PC-3 (cell line): Measurements from ENCODE around the gene IGHMBP2. TPM values are rescaled to one million over a fixed set of nuclear protein-coding genes. Genes with fewer than 3 reads are reported as not detected.
A peak's percentile ranks its signal among the peaks of the same experiment; 100 is the strongest.

ENCODE experiments used
- ATAC-seq: fragments of 200-7000 bp; cut with Tn5 transposase; 2 replicates; pipeline ENCODE4 v1.9.1; 2020; ENCODE audit warnings: mild to moderate bottlenecking, moderate library complexity
- BruUV-seq: library from RNA; stranded (reverse); fragments of 400-500 nt; replicated peaks from 2 replicates; lab custom pipeline; 2021; lab: Mats Ljungman, UMichigan
- CTCF ChIA-PET: fragments of 300-600 bp; sonication (Branson Sonifier 250); formaldehyde crosslinking; loops from one replicate; lab custom pipeline; 2022; ENCODE audit warnings: antibody characterized with exemption; lab: Charles Lee
- POLR2A ChIA-PET: fragments of 300-600 bp; sonication (Branson Sonifier 250); formaldehyde crosslinking; loops from one replicate; lab custom pipeline; 2022; ENCODE audit warnings: antibody characterized with exemption; ENCODE audit not compliant: unreplicated experiment; lab: Charles Lee
- DNase-seq: peaks from one replicate; pipeline ENCODE4 v3.0.0-alpha.2; 2015
- H2AFZ ChIP-seq: fragments of 300-600 bp; sonication (generic); 2 replicates; pipeline ENCODE4 v1.6.0; 2016; ENCODE audit warnings: antibody characterized with exemption, low read length
- H3F3A ChIP-seq: fragments of 300-600 bp; sonication (generic); one replicate; pipeline ENCODE4 v1.6.0; 2017; ENCODE audit warnings: antibody characterized with exemption, low read length, control low read depth, mild to moderate bottlenecking; ENCODE audit not compliant: unreplicated experiment
- H3K27ac ChIP-seq: fragments of 300-600 bp; sonication (generic); 2 replicates; pipeline ENCODE4 v1.5.1; 2016; ENCODE audit warnings: mild to moderate bottlenecking, low read length
- H3K27me3 ChIP-seq: fragments of 300-600 bp; sonication (generic); 2 replicates; pipeline ENCODE4 v1.6.1; 2016; ENCODE audit warnings: low read length, mixed read lengths
- H3K36me3 ChIP-seq: fragments of 300-600 bp; sonication (generic); 2 replicates; pipeline ENCODE4 v1.6.1; 2016; ENCODE audit warnings: low read depth, mixed run types, low read length, mixed read lengths
- H3K4me1 ChIP-seq: fragments of 300-600 bp; sonication (generic); 2 replicates; pipeline ENCODE4 v1.5.1; 2016; ENCODE audit warnings: low read length; ENCODE audit not compliant: insufficient read depth
- H3K4me2 ChIP-seq: fragments of 300-600 bp; sonication (generic); 2 replicates; pipeline ENCODE4 v1.6.0; 2016; ENCODE audit warnings: low read length
- H3K4me3 ChIP-seq: fragments of 300-600 bp; sonication (generic); 2 replicates; pipeline ENCODE4 v1.5.1; 2016; ENCODE audit warnings: mild to moderate bottlenecking, low read length, mixed read lengths
- H3K79me2 ChIP-seq: fragments of 300-600 bp; sonication (generic); 2 replicates; pipeline ENCODE4 v1.6.1; 2017; ENCODE audit warnings: low read length, mixed read lengths
- H3K9ac ChIP-seq: fragments of 300-600 bp; sonication (generic); 2 replicates; pipeline ENCODE4 v1.6.0; 2016; ENCODE audit warnings: mild to moderate bottlenecking, low read length
- H3K9me2 ChIP-seq: fragments of 300-600 bp; sonication (generic); replicated peaks from 2 replicates; pipeline ENCODE4 v1.6.1; 2016; ENCODE audit warnings: mixed run types, low read length, mixed read lengths
- H3K9me3 ChIP-seq: fragments of 300-600 bp; sonication (generic); 2 replicates; pipeline ENCODE4 v1.6.1; 2016; ENCODE audit warnings: low read length, mixed read lengths
- H4K20me1 ChIP-seq: fragments of 300-600 bp; sonication (generic); 2 replicates; pipeline ENCODE4 v1.6.1; 2016; ENCODE audit warnings: low read length, mixed read lengths
- CTCF ChIP-seq: fragments of 300-600 bp; sonication (generic); conservative IDR thresholded peaks from 2 replicates; pipeline ENCODE4 v1.5.1; 2017; ENCODE audit warnings: antibody characterized with exemption, low read depth, mild to moderate bottlenecking, low read length
- EZH2 ChIP-seq: fragments of 300-600 bp; sonication (generic); IDR thresholded peaks from one replicate; pipeline ENCODE4 v1.6.1; 2017; ENCODE audit warnings: antibody characterized with exemption, mild to moderate bottlenecking, low read length; ENCODE audit not compliant: unreplicated experiment
- EZH2phosphoT487 ChIP-seq: fragments of 300-600 bp; sonication (generic); IDR thresholded peaks from 2 replicates; pipeline ENCODE4 v1.6.1; 2018; ENCODE audit warnings: mild to moderate bottlenecking, antibody characterized with exemption, low read length, borderline replicate concordance
- intact Hi-C: fragments of 100-400 bp; cut with micrococcal nuclease; formaldehyde crosslinking; loops from 2 replicates; pipeline ENCODE4 v1.9.0; 2023
- total RNA-seq: library from RNA; depleted of rRNA; stranded (reverse); fragments of >200 nt; gene quantifications from 2 replicates; pipeline ENCODE4 v1.2.3, GENCODE V29; 2014

The IGHMBP2 gene
- total RNA-seq, 1 experiment from 2014 or later = 20.5 TPM

DNA sequence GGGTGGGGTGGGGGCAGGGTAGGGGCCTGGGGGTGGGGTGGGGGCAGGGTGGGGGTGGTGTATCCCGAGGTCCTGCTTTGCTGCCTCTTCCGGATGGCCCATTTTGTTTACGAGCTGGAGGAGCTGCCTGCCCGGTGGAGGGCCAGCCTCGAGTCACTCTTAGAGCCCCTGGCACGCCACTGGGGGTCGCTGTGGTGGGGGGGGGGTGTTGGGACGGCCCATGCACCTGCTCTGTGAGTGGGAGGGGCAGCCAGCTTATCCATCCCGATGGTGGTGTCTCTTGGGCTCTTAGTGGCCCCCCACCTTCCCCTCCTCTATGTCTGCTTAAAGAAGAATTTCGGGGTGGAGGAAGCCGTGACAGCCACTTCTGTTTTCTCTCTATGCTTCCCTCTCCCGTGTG lies 52.5 kb downstream of the IGHMBP2 start:
- no peaks in the 10 kb centered on the region for H3K27me3 ChIP-seq
- no peak overlapping the region for H2AFZ ChIP-seq
- peaks cover 8% of the 10 kb centered on the region; the same call in 1 of the 2 replicates for H3K4me1 ChIP-seq
- H3K9me2 ChIP-seq = no peaks in the 10 kb centered on the region
- no peaks in the 10 kb centered on the region for H3K36me3 ChIP-seq
- intact Hi-C loops = no loop called here
- H3K9me3 ChIP-seq = no peaks in the 10 kb centered on the region
- CTCF ChIA-PET = no interaction called here
- H4K20me1 ChIP-seq = no peaks in the 10 kb centered on the region
- no peak overlapping the region for H3K4me2 ChIP-seq
- no peak overlapping the region for H3K27ac ChIP-seq
- no peak overlapping the region for H3K4me3 ChIP-seq
- no TSS peak for BruUV-seq
- no peak for DNase-seq
- H3K79me2 ChIP-seq = no peaks in the 10 kb centered on the region
- no peaks in the 10 kb centered on the region for H3F3A ChIP-seq
- peak; percentile 58 for TF ChIP-seq CTCF
- no peak for TF ChIP-seq EZH2phosphoT487
- ATAC-seq = peak; percentile 27; the same call in 1 of the 2 replicates
- POLR2A ChIA-PET = no interaction called here
- no peak overlapping the region for H3K9ac ChIP-seq

GRCh38 chr11:68956547-68957254 lies 53.0 kb downstream of the IGHMBP2 start:
- Histone ChIP-seq H3K4me3 (no peak overlapping the region), H3K27ac (no peak overlapping the region), H3F3A (no peaks in the 10 kb centered on the region), H3K9me3 (no peaks in the 10 kb centered on the region), H3K9me2 (no peaks in the 10 kb centered on the region), H3K4me2 (no peak overlapping the region), H3K9ac (no peak overlapping the region), H3K36me3 (no peaks in the 10 kb centered on the region), H2AFZ (no peak overlapping the region), H3K79me2 (no peaks in the 10 kb centered on the region), H3K27me3 (no peaks in the 10 kb centered on the region), H4K20me1 (no peaks in the 10 kb centered on the region), H3K4me1 (peaks cover 8% of the 10 kb centered on the region; the same call in 1 of the 2 replicates)
- TF ChIP-seq EZH2 = no peak
- ChIA-PET POLR2A (no interaction called here), CTCF (no interaction called here)
- DNase-seq = no peak
- intact Hi-C loops = no loop called here
- no peak for ATAC-seq
- no TSS peak for BruUV-seq

GRCh38 chr11:68958211-68958610 lies 54.5 kb downstream of the IGHMBP2 start:
- Histone ChIP-seq H3K36me3 (no peaks in the 10 kb centered on the region), H3K9ac (no peak overlapping the region), H3K4me2 (no peak overlapping the region), H3K9me3 (no peaks in the 10 kb centered on the region), H3K27me3 (no peaks in the 10 kb centered on the region), H3K79me2 (no peaks in the 10 kb centered on the region), H3F3A (no peaks in the 10 kb centered on the region), H3K9me2 (no peaks in the 10 kb centered on the region), H3K27ac (no peak overlapping the region), H3K4me3 (no peak overlapping the region), H2AFZ (no peak overlapping the region), H4K20me1 (no peaks in the 10 kb centered on the region), H3K4me1 (peaks cover 8% of the 10 kb centered on the region; the same call in 1 of the 2 replicates)
- intact Hi-C loops = no loop called here
- CTCF ChIA-PET = no interaction called here
- TF ChIP-seq EZH2phosphoT487 (no peak), CTCF (no peak), EZH2 (no peak)
- ATAC-seq (no peak), DNase-seq (no peak)
- BruUV-seq = no TSS peak
- POLR2A ChIA-PET = no interaction called here
